HepG2 (cell line): ENCODE measurements around the gene NT5C3B. TPM values are rescaled to one million over a fixed set of nuclear protein-coding genes. Genes with fewer than 3 reads are reported as not detected.
A peak's percentile ranks its signal among the peaks of the same experiment; 100 is the strongest.

ENCODE experiments used
- AGO1 ChIP-seq: fragments of 200-400 bp; formaldehyde crosslinking; IDR thresholded peaks from 2 replicates; pipeline ENCODE4 v1.6.1; 2017; ENCODE audit warnings: mild to moderate bottlenecking, low read depth, low read length, moderate library complexity; ENCODE audit not compliant: poor library complexity, severe bottlenecking
- BHLHE40 ChIP-seq: IDR thresholded peaks from 2 replicates; pipeline ENCODE4 v1.6.1; 2011; ENCODE audit warnings: low read length, improper control_type of control experiment
- BRD4 ChIP-seq: sonication (generic); formaldehyde crosslinking; IDR thresholded peaks from 2 replicates; pipeline ENCODE4 v1.4.0; 2020; ENCODE audit warnings: missing genetic modification reagents
- EP300 ChIP-seq, 3 experiments: sonication (generic) in 1 of 3; formaldehyde crosslinking in 1 of 3; IDR thresholded peaks; 2 replicates each; pipeline versions ENCODE4 v1.5.1 to v1.6.1; 2011 to 2020; ENCODE audit warnings: low read depth in 2 of 3, low read length in 2 of 3, borderline replicate concordance in 1 of 3, improper control_type of control experiment in 1 of 3, mild to moderate bottlenecking in 1 of 3, missing genetic modification reagents in 1 of 3, moderate library complexity in 1 of 3
- FOXK2 ChIP-seq: fragments of 450-650 bp; IDR thresholded peaks from 2 replicates; pipeline ENCODE4 v1.6.1; 2016
- HNRNPLL ChIP-seq: fragments of 200-400 bp; formaldehyde crosslinking; IDR thresholded peaks from 2 replicates; pipeline ENCODE4 v1.6.1; 2017; ENCODE audit warnings: mild to moderate bottlenecking, low read depth, low read length; ENCODE audit not compliant: poor library complexity, severe bottlenecking
- NFATC3 ChIP-seq: sonication (generic); formaldehyde crosslinking; IDR thresholded peaks from 2 replicates; pipeline ENCODE4 v1.5.1; 2020; ENCODE audit warnings: mild to moderate bottlenecking, missing genetic modification reagents
- NFE2 ChIP-seq: sonication (generic); formaldehyde crosslinking; IDR thresholded peaks from 2 replicates; pipeline ENCODE4 v1.4.0; 2020; ENCODE audit warnings: missing genetic modification reagents
- PPARG ChIP-seq: conservative IDR thresholded peaks from 2 replicates; pipeline ENCODE4 v1.6.1; 2016; ENCODE audit warnings: missing biosample characterization, missing genetic modification reagents
- RBM39 ChIP-seq: fragments of 200-400 bp; formaldehyde crosslinking; IDR thresholded peaks from one replicate; pipeline ENCODE4 v1.6.1; 2018; ENCODE audit warnings: antibody characterized with exemption, mild to moderate bottlenecking, low read depth, low read length; ENCODE audit not compliant: poor library complexity, severe bottlenecking
- SRF ChIP-seq: IDR thresholded peaks from 2 replicates; pipeline ENCODE4 v1.6.1; 2011; ENCODE audit warnings: mild to moderate bottlenecking, low read depth, low read length, moderate library complexity
- SUZ12 ChIP-seq: fragments of 150-350 bp; IDR thresholded peaks from 2 replicates; pipeline ENCODE4 v1.6.1; 2014; ENCODE audit warnings: low read depth, low read length
- TFDP1 ChIP-seq: IDR thresholded peaks from 2 replicates; pipeline ENCODE4 v1.6.1; 2016; ENCODE audit warnings: missing compliant biosample characterization, missing genetic modification reagents, borderline replicate concordance
- ZGPAT ChIP-seq: IDR thresholded peaks from 2 replicates; pipeline ENCODE4 v1.6.1; 2016; ENCODE audit warnings: mild to moderate bottlenecking
- ZHX1 ChIP-seq: sonication (generic); formaldehyde crosslinking; IDR thresholded peaks from 2 replicates; pipeline ENCODE4 v1.8.1; 2022; ENCODE audit warnings: low read depth, mild to moderate bottlenecking, missing genetic modification reagents
- ZNF282 ChIP-seq: fragments of 450-650 bp; IDR thresholded peaks from 2 replicates; pipeline ENCODE4 v1.6.1; 2018; ENCODE audit not compliant: partially characterized antibody
- ZNF44 ChIP-seq: sonication (generic); formaldehyde crosslinking; IDR thresholded peaks from 2 replicates; pipeline ENCODE4 v1.5.1; 2020; ENCODE audit warnings: mild to moderate bottlenecking, missing genetic modification reagents
- ZNF501 ChIP-seq: sonication (generic); formaldehyde crosslinking; IDR thresholded peaks from 2 replicates; pipeline ENCODE4 v1.5.1; 2020; ENCODE audit warnings: mild to moderate bottlenecking, moderate library complexity, missing genetic modification reagents
- ZNF564 ChIP-seq: sonication (generic); formaldehyde crosslinking; IDR thresholded peaks from 2 replicates; pipeline ENCODE4 v1.8.1; 2023; ENCODE audit warnings: mild to moderate bottlenecking, missing genetic modification reagents
- ZNF749 ChIP-seq: sonication (generic); formaldehyde crosslinking; IDR thresholded peaks from 2 replicates; pipeline ENCODE4 v1.8.0; 2022; ENCODE audit warnings: mild to moderate bottlenecking, missing genetic modification reagents, moderate library complexity, borderline replicate concordance
- polyA plus RNA-seq, 8 experiments: library from polyadenylated mRNA; depleted of rRNA in 3 of 8; stranded (reverse) in 7 of 8; unstranded in 1 of 8; fragments of >200 nt; fragmentation: Illumina TruSeq in 4 of 8; extraction: Trizol in 4 of 8; gene quantifications; 2 replicates each; pipeline versions ENCODE4 v1.2.1 to v1.2.3, GENCODE V29; 2011 to 2016; ENCODE audit warnings: low read depth in 4 of 8, missing spikeins in 1 of 8, mixed read lengths in 1 of 8; ENCODE audit not compliant: insufficient read depth in 1 of 8
- total RNA-seq, 5 experiments: library from RNA; depleted of rRNA; stranded (reverse); fragments of >200 nt; fragmentation: Illumina TruSeq; extraction: Trizol; gene quantifications; 2 replicates each; pipeline ENCODE4 v1.2.3, GENCODE V29; 2016; ENCODE audit warnings: low read depth in 1 of 5

Gene NT5C3B
- total and polyA plus RNA-seq, 2 of the 13 experiments (the other 11 are each of a cell fraction or from before 2014, with no cell fraction given): 104 to 126 TPM

GRCh38 chr17:41800601-41801373 lies 35.2 kb downstream of the NT5C3B start (continued):
- peak in 1 of 2 experiments; percentile 29; a peak in 1 of 4 replicates for TF ChIP-seq EP300 (IDR thresholded peaks at IDR 0.05; ENCODE audit: low read depth in 2 of 2, low read length in 2 of 2)
- TF ChIP-seq EP300 (CRISPR knock-in tag; IDR thresholded peaks at IDR 0.05; ENCODE audit: borderline replicate concordance): no peak
- TF ChIP-seq BRD4 (CRISPR knock-in tag): no peak
- TF ChIP-seq ZNF564 (CRISPR knock-in tag): 0 out of 2 replicates have a peak, but pooled peaks have one; percentile 38
- TF ChIP-seq NFE2 (CRISPR knock-in tag): no peak
- TF ChIP-seq TFDP1 (CRISPR knock-in tag): 0 out of 2 replicates have a peak, but pooled peaks have one; percentile 16
- TF ChIP-seq SRF: 0 out of 2 replicates have a peak, but pooled peaks have one; percentile 28
- TF ChIP-seq PPARG (CRISPR knock-in tag): no peak
- TF ChIP-seq BHLHE40: peak; percentile 51; the same call in 1 of the 2 replicates
- TF ChIP-seq ZNF282: no peak
- 0 out of 2 replicates have a peak, but pooled peaks have one; percentile 22 for TF ChIP-seq ZHX1 (CRISPR knock-in tag)
- no peak for TF ChIP-seq FOXK2
- 0 out of 2 replicates have a peak, but pooled peaks have one; percentile 44 for TF ChIP-seq ZNF749 (CRISPR knock-in tag)
- TF ChIP-seq SUZ12: no peak
- no peak for TF ChIP-seq ZNF44
- peak; percentile 5 for TF ChIP-seq RBM39
- TF ChIP-seq HNRNPLL: no peak
- peak; percentile 78 for TF ChIP-seq ZNF501 (CRISPR knock-in tag)
- peak; percentile 11; the same call in 1 of the 2 replicates for TF ChIP-seq ZGPAT (CRISPR knock-in tag)
- TF ChIP-seq AGO1: peak; percentile 79
- no peak for TF ChIP-seq NFATC3
